HepG2 (cell line): ENCODE results near the gene NCOA7. TPM values are rescaled to one million over a fixed set of nuclear protein-coding genes. Genes with fewer than 3 reads are reported as not detected.

Source experiments
- FIP1L1 ChIP-seq: fragments of 200-400 bp; formaldehyde crosslinking; IDR thresholded peaks from 2 replicates; pipeline ENCODE4 v1.6.1; 2018; ENCODE audit warnings: low read depth, mild to moderate bottlenecking, low read length, moderate library complexity, borderline replicate concordance; ENCODE audit not compliant: insufficient read depth
- GABPA ChIP-seq, 2 experiments: IDR thresholded peaks; 2 replicates each; pipeline ENCODE4 v1.6.1; 2011 to 2016; ENCODE audit warnings: low read depth in 2 of 2, low read length in 1 of 2, missing biosample characterization in 1 of 2, missing genetic modification characterization in 1 of 2
- HHEX ChIP-seq: IDR thresholded peaks from 2 replicates; pipeline ENCODE4 v1.6.1; 2016; ENCODE audit warnings: control low read depth
- HNF4A ChIP-seq: sonication (generic); formaldehyde crosslinking; IDR thresholded peaks from 2 replicates; pipeline ENCODE4 v1.4.0; 2020; ENCODE audit warnings: missing genetic modification reagents
- PHF21A ChIP-seq: sonication (generic); formaldehyde crosslinking; IDR thresholded peaks from 2 replicates; pipeline ENCODE4 v1.5.0; 2020; ENCODE audit warnings: mild to moderate bottlenecking, missing genetic modification reagents
- POLR2AphosphoS5 ChIP-seq: IDR thresholded peaks from 2 replicates; pipeline ENCODE4 v1.6.1; 2012; ENCODE audit warnings: low read depth, low read length
- PPARG ChIP-seq: conservative IDR thresholded peaks from 2 replicates; pipeline ENCODE4 v1.6.1; 2016; ENCODE audit warnings: missing biosample characterization, missing genetic modification reagents
- RAD51 ChIP-seq: fragments of 450-650 bp; IDR thresholded peaks from 2 replicates; pipeline ENCODE4 v1.6.1; 2016; ENCODE audit warnings: borderline replicate concordance
- STAT5B ChIP-seq: sonication (generic); formaldehyde crosslinking; IDR thresholded peaks from 2 replicates; pipeline ENCODE4 v1.4.0; 2020; ENCODE audit warnings: missing genetic modification reagents
- TBX2 ChIP-seq: sonication (generic); formaldehyde crosslinking; IDR thresholded peaks from 2 replicates; pipeline ENCODE4 v1.5.0; 2020; ENCODE audit warnings: missing genetic modification reagents, mild to moderate bottlenecking, borderline replicate concordance
- ZNF24 ChIP-seq: fragments of 450-650 bp; IDR thresholded peaks from 2 replicates; pipeline ENCODE4 v1.6.1; 2017; ENCODE audit warnings: antibody characterized with exemption, mild to moderate bottlenecking
- ZNF335 ChIP-seq: sonication (generic); formaldehyde crosslinking; IDR thresholded peaks from 2 replicates; pipeline ENCODE4 v1.4.0; 2020; ENCODE audit warnings: missing genetic modification reagents
- ZNF652 ChIP-seq: IDR thresholded peaks from 2 replicates; pipeline ENCODE4 v1.6.1; 2016; ENCODE audit warnings: low read depth, borderline replicate concordance
- ZSCAN21 ChIP-seq: sonication (generic); formaldehyde crosslinking; IDR thresholded peaks from 2 replicates; pipeline ENCODE4 v1.8.0; 2022; ENCODE audit warnings: mild to moderate bottlenecking, missing genetic modification reagents, moderate library complexity, borderline replicate concordance
- ZZZ3 ChIP-seq: sonication (generic); formaldehyde crosslinking; IDR thresholded peaks from 2 replicates; pipeline ENCODE4 v1.4.0; 2020; ENCODE audit warnings: missing genetic modification reagents, mild to moderate bottlenecking, borderline replicate concordance
- polyA plus RNA-seq, 8 experiments: library from polyadenylated mRNA; depleted of rRNA in 3 of 8; stranded (reverse) in 7 of 8; unstranded in 1 of 8; fragments of >200 nt; fragmentation: Illumina TruSeq in 4 of 8; extraction: Trizol in 4 of 8; gene quantifications; 2 replicates each; pipeline versions ENCODE4 v1.2.1 to v1.2.3, GENCODE V29; 2011 to 2016; ENCODE audit warnings: low read depth in 4 of 8, missing spikeins in 1 of 8, mixed read lengths in 1 of 8; ENCODE audit not compliant: insufficient read depth in 1 of 8
- total RNA-seq, 5 experiments: library from RNA; depleted of rRNA; stranded (reverse); fragments of >200 nt; fragmentation: Illumina TruSeq; extraction: Trizol; gene quantifications; 2 replicates each; pipeline ENCODE4 v1.2.3, GENCODE V29; 2016; ENCODE audit warnings: low read depth in 1 of 5
- TF ChIP-seq, protein P1 (sequence below): sonication (generic); formaldehyde crosslinking; IDR thresholded peaks from 2 replicates; pipeline ENCODE4 v1.4.0; 2020; ENCODE audit warnings: missing genetic modification reagents, borderline replicate concordance
- TF ChIP-seq, protein P2 (sequence below): IDR thresholded peaks from 2 replicates; pipeline ENCODE4 v1.6.1; 2016; ENCODE audit warnings: control low read depth
- TF ChIP-seq, protein P3 (sequence below): sonication (generic); formaldehyde crosslinking; IDR thresholded peaks from 2 replicates; pipeline ENCODE4 v1.4.0; 2020; ENCODE audit warnings: missing genetic modification reagents
- TF ChIP-seq, protein P4 (sequence below): sonication (generic); formaldehyde crosslinking; conservative IDR thresholded peaks from 2 replicates; pipeline ENCODE4 v1.8.1; 2023; ENCODE audit warnings: missing genetic modification reagents
- TF ChIP-seq, protein P5 (sequence below): sonication (generic); formaldehyde crosslinking; conservative IDR thresholded peaks from 2 replicates; pipeline ENCODE4 v1.8.0; 2022; ENCODE audit warnings: mild to moderate bottlenecking, moderate library complexity, missing genetic modification reagents

NCOA7 gene
- total and polyA plus RNA-seq, 2 of the 13 experiments (the other 11 are each of a cell fraction or from before 2014, with no cell fraction given) = 13.6 to 20.8 TPM

DNA sequence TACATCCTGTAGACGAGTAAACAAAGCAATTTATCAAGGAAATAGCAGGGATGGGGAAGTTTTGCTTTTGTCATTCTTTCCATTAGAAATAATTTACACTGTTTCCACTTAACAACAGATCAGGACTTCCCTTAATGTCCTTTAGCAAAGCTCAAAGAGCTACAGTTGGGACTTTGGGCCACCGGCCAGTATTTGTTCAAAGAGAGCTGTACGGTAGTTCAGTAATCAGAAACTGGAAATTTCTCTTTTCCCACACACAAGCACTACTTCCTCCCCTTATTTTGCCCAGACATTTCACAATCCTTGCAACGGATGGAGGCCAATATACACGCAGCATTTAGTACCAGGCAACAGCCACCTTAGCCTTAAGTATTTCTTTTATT lies 153.7 kb downstream of the NCOA7 start (continued):
- TF ChIP-seq, protein P1, sequence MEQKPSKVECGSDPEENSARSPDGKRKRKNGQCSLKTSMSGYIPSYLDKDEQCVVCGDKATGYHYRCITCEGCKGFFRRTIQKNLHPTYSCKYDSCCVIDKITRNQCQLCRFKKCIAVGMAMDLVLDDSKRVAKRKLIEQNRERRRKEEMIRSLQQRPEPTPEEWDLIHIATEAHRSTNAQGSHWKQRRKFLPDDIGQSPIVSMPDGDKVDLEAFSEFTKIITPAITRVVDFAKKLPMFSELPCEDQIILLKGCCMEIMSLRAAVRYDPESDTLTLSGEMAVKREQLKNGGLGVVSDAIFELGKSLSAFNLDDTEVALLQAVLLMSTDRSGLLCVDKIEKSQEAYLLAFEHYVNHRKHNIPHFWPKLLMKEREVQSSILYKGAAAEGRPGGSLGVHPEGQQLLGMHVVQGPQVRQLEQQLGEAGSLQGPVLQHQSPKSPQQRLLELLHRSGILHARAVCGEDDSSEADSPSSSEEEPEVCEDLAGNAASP (CRISPR knock-in tag) = peak; percentile 58; the same call in 1 of the 2 replicates
- TF ChIP-seq ZZZ3 (CRISPR knock-in tag) = no peak
- peak; percentile 37 for TF ChIP-seq HHEX
- TF ChIP-seq GABPA (IDR thresholded peaks at IDR 0.05; ENCODE audit: low read depth, low read length) = no peak
- peak; percentile 65; the same call in 1 of the 2 replicates for TF ChIP-seq GABPA (CRISPR knock-in tag; IDR thresholded peaks at IDR 0.05; ENCODE audit: low read depth)
- peak; percentile 93 for TF ChIP-seq HNF4A (CRISPR knock-in tag)
- TF ChIP-seq STAT5B (CRISPR knock-in tag) = no peak
- TF ChIP-seq, protein P2, sequence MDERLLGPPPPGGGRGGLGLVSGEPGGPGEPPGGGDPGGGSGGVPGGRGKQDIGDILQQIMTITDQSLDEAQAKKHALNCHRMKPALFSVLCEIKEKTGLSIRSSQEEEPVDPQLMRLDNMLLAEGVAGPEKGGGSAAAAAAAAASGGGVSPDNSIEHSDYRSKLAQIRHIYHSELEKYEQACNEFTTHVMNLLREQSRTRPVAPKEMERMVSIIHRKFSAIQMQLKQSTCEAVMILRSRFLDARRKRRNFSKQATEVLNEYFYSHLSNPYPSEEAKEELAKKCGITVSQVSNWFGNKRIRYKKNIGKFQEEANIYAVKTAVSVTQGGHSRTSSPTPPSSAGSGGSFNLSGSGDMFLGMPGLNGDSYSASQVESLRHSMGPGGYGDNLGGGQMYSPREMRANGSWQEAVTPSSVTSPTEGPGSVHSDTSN (CRISPR knock-in tag) = no peak
- TF ChIP-seq PPARG (CRISPR knock-in tag) = peak; percentile 74
- TF ChIP-seq ZNF24 = no peak
- no peak for TF ChIP-seq ZNF335 (CRISPR knock-in tag)
- TF ChIP-seq ZSCAN21 (CRISPR knock-in tag) = 0 out of 2 replicates have a peak, but pooled peaks have one; percentile 43
- peak; percentile 88 for TF ChIP-seq TBX2
- peak; percentile 64; the same call in 1 of the 2 replicates for TF ChIP-seq ZNF652
- TF ChIP-seq POLR2AphosphoS5 = no peak
- TF ChIP-seq, protein P3, sequence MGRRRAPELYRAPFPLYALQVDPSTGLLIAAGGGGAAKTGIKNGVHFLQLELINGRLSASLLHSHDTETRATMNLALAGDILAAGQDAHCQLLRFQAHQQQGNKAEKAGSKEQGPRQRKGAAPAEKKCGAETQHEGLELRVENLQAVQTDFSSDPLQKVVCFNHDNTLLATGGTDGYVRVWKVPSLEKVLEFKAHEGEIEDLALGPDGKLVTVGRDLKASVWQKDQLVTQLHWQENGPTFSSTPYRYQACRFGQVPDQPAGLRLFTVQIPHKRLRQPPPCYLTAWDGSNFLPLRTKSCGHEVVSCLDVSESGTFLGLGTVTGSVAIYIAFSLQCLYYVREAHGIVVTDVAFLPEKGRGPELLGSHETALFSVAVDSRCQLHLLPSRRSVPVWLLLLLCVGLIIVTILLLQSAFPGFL (CRISPR knock-in tag) = no peak
- TF ChIP-seq RAD51 = no peak
- TF ChIP-seq, protein P4, sequence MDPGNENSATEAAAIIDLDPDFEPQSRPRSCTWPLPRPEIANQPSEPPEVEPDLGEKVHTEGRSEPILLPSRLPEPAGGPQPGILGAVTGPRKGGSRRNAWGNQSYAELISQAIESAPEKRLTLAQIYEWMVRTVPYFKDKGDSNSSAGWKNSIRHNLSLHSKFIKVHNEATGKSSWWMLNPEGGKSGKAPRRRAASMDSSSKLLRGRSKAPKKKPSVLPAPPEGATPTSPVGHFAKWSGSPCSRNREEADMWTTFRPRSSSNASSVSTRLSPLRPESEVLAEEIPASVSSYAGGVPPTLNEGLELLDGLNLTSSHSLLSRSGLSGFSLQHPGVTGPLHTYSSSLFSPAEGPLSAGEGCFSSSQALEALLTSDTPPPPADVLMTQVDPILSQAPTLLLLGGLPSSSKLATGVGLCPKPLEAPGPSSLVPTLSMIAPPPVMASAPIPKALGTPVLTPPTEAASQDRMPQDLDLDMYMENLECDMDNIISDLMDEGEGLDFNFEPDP (CRISPR knock-in tag) = no peak
- peak; percentile 87 for TF ChIP-seq PHF21A (CRISPR knock-in tag)
- no peak for TF ChIP-seq FIP1L1
- TF ChIP-seq, protein P5, sequence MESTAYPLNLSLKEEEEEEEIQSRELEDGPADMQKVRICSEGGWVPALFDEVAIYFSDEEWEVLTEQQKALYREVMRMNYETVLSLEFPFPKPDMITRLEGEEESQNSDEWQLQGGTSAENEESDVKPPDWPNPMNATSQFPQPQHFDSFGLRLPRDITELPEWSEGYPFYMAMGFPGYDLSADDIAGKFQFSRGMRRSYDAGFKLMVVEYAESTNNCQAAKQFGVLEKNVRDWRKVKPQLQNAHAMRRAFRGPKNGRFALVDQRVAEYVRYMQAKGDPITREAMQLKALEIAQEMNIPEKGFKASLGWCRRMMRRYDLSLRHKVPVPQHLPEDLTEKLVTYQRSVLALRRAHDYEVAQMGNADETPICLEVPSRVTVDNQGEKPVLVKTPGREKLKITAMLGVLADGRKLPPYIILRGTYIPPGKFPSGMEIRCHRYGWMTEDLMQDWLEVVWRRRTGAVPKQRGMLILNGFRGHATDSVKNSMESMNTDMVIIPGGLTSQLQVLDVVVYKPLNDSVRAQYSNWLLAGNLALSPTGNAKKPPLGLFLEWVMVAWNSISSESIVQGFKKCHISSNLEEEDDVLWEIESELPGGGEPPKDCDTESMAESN (CRISPR knock-in tag) = no peak
